Measurements from ENCODE around the gene NISCH. TPM values are rescaled to one million over a fixed set of nuclear protein-coding genes. Genes with fewer than 3 reads are reported as not detected.

Gene NISCH
- total and polyA plus RNA-seq, 2 donors (not counting 1 experiment from before 2014, with no cell fraction given) = 31.1 to 69.9 TPM

GRCh38 chr3:52516509-52517195, 61.2 kb downstream of the NISCH start:
- H3K27ac ChIP-seq (ENCODE audit: insufficient read depth, low read length) = no peak overlapping the region
- no peak overlapping the region for H2AFZ ChIP-seq (ENCODE audit: low read length)
- no peak overlapping the region for H3K4me3 ChIP-seq (replicated peaks in 1 of 4; ENCODE audit: control extremely low read depth in 1 of 4, insufficient read depth in 1 of 4, low read depth in 3 of 4, low read length in 4 of 4)
- TF ChIP-seq EZH2 (IDR thresholded peaks at IDR 0.05; ENCODE audit: low read length, missing control alignments) (no peak), CTCF (conservative IDR thresholded peaks at IDR 0.05 in 1 of 2, IDR thresholded peaks at IDR 0.05 in 1 of 2; ENCODE audit: low read depth in 1 of 2, low read length in 2 of 2) (no peak)
- no peak overlapping the region for H3K9ac ChIP-seq (ENCODE audit: insufficient read depth, low read length)
- H3K36me3 ChIP-seq (ENCODE audit: control insufficient read depth, insufficient read depth, low read length) = no peaks in the 10 kb centered on the region
- peaks cover 8% of the 10 kb centered on the region for H3K27me3 ChIP-seq (ENCODE audit: control insufficient read depth, insufficient read depth, low read length)
- H4K20me1 ChIP-seq (ENCODE audit: control insufficient read depth, extremely low read depth, insufficient read depth, low read length) = no peaks in the 10 kb centered on the region
- H3K4me2 ChIP-seq (ENCODE audit: extremely low read depth, insufficient read depth, low read length) = no peak overlapping the region
- no peaks in the 10 kb centered on the region for H3K9me3 ChIP-seq (ENCODE audit: control insufficient read depth, insufficient read depth, low read depth, low read length)
- H3K4me1 ChIP-seq (ENCODE audit: control insufficient read depth, extremely low read depth, insufficient read depth, low read length) = no peaks in the 10 kb centered on the region
- H3K79me2 ChIP-seq (ENCODE audit: control insufficient read depth, insufficient read depth, low read length) = no peaks in the 10 kb centered on the region
- DNase-seq (ENCODE audit: low read depth in 2 of 2) = no peak

GRCh38 chr3:52517796-52518722, 62.7 kb downstream of the NISCH start:
- Histone ChIP-seq H3K4me1 (ENCODE audit: control insufficient read depth, extremely low read depth, insufficient read depth, low read length) (no peaks in the 10 kb centered on the region), H3K36me3 (ENCODE audit: control insufficient read depth, insufficient read depth, low read length) (peaks cover 1% of the 10 kb centered on the region), H3K27ac (ENCODE audit: insufficient read depth, low read length) (no peak overlapping the region), H3K9me3 (ENCODE audit: control insufficient read depth, insufficient read depth, low read depth, low read length) (no peaks in the 10 kb centered on the region), H3K4me2 (ENCODE audit: extremely low read depth, insufficient read depth, low read length) (no peak overlapping the region), H4K20me1 (ENCODE audit: control insufficient read depth, extremely low read depth, insufficient read depth, low read length) (no peaks in the 10 kb centered on the region), H3K9ac (ENCODE audit: insufficient read depth, low read length) (no peak overlapping the region), H3K79me2 (ENCODE audit: control insufficient read depth, insufficient read depth, low read length) (no peaks in the 10 kb centered on the region), H3K27me3 (ENCODE audit: control insufficient read depth, insufficient read depth, low read length) (peaks cover 8% of the 10 kb centered on the region), H2AFZ (ENCODE audit: low read length) (no peak overlapping the region), H3K4me3 (replicated peaks in 1 of 4; ENCODE audit: control extremely low read depth in 1 of 4, insufficient read depth in 1 of 4, low read depth in 3 of 4, low read length in 4 of 4) (no peak overlapping the region)
- TF ChIP-seq CTCF (conservative IDR thresholded peaks at IDR 0.05 in 1 of 2, IDR thresholded peaks at IDR 0.05 in 1 of 2; ENCODE audit: low read depth in 1 of 2, low read length in 2 of 2) (no peak), EZH2 (IDR thresholded peaks at IDR 0.05; ENCODE audit: low read length, missing control alignments) (no peak)
- no peak for DNase-seq (ENCODE audit: low read depth in 2 of 2)

- DNase-seq (ENCODE audit: low read depth in 2 of 2) = no peak
- Histone ChIP-seq H3K9ac (ENCODE audit: insufficient read depth, low read length) (no peak overlapping the region), H3K27ac (ENCODE audit: insufficient read depth, low read length) (no peak overlapping the region), H3K36me3 (ENCODE audit: control insufficient read depth, insufficient read depth, low read length) (peaks cover 8% of the 10 kb centered on the region), H4K20me1 (ENCODE audit: control insufficient read depth, extremely low read depth, insufficient read depth, low read length) (no peaks in the 10 kb centered on the region), H3K4me2 (ENCODE audit: extremely low read depth, insufficient read depth, low read length) (no peak overlapping the region), H3K4me1 (ENCODE audit: control insufficient read depth, extremely low read depth, insufficient read depth, low read length) (no peaks in the 10 kb centered on the region), H3K79me2 (ENCODE audit: control insufficient read depth, insufficient read depth, low read length) (no peaks in the 10 kb centered on the region), H2AFZ (ENCODE audit: low read length) (no peak overlapping the region), H3K27me3 (ENCODE audit: control insufficient read depth, insufficient read depth, low read length) (peaks cover 5% of the 10 kb centered on the region), H3K4me3 (replicated peaks in 1 of 4; ENCODE audit: control extremely low read depth in 1 of 4, insufficient read depth in 1 of 4, low read depth in 3 of 4, low read length in 4 of 4) (no peak overlapping the region), H3K9me3 (ENCODE audit: control insufficient read depth, insufficient read depth, low read depth, low read length) (no peaks in the 10 kb centered on the region)
- no peak for TF ChIP-seq CTCF (conservative IDR thresholded peaks at IDR 0.05 in 1 of 2, IDR thresholded peaks at IDR 0.05 in 1 of 2; ENCODE audit: low read depth in 1 of 2, low read length in 2 of 2)
- TF ChIP-seq EZH2 (IDR thresholded peaks at IDR 0.05; ENCODE audit: low read length, missing control alignments) = no peak
These were observed 63.5 kb downstream of the NISCH start for GRCh38 chr3:52518723-52519444.
